ENCODE results near the gene RPH3AL.

RPH3AL gene

DNA sequence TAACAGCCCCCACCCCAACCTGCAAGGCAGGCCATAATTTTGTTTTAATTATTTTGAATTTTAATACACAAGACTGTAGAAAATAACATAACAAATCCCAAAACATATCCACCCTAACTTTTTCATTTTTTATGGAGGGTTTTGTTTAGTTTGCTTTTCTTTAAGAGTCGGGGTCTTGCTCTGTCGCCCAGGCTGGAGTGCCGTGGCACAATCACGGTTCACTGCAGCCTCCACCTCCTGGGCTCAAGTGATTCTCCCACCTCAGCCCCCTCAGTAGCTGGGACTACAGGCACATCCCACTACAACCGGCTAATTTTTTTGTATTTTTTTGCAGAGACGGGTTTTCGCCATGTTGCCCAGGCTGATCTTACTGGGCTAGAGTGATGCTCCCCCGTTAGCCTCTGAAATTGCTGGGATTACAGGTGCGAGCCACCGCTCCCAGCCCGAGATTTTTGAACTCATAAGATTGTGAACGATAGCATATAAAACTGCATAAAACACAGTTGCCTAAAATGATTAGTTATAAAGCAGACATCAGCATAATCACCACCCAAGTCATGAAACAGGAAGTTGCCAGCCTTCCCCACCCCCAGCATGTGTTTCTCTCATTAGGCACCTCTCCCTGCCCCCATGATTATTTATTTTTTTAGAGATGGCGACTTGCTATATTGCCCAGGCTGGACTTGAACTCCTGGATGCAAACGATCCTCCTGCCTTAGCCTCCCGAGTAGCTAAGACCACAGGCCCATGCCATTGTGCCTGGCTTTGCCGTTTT is 157.6 kb downstream of the RPH3AL start:
- peaks cover 4% of the 10 kb centered on the region for H3K27me3 ChIP-seq (ENCODE audit: insufficient read depth, poor library complexity, severe bottlenecking)
- ATAC-seq (ENCODE audit: low read depth), result no peak
- TF ChIP-seq, protein P1, sequence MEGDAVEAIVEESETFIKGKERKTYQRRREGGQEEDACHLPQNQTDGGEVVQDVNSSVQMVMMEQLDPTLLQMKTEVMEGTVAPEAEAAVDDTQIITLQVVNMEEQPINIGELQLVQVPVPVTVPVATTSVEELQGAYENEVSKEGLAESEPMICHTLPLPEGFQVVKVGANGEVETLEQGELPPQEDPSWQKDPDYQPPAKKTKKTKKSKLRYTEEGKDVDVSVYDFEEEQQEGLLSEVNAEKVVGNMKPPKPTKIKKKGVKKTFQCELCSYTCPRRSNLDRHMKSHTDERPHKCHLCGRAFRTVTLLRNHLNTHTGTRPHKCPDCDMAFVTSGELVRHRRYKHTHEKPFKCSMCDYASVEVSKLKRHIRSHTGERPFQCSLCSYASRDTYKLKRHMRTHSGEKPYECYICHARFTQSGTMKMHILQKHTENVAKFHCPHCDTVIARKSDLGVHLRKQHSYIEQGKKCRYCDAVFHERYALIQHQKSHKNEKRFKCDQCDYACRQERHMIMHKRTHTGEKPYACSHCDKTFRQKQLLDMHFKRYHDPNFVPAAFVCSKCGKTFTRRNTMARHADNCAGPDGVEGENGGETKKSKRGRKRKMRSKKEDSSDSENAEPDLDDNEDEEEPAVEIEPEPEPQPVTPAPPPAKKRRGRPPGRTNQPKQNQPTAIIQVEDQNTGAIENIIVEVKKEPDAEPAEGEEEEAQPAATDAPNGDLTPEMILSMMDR (IDR thresholded peaks at IDR 0.05; ENCODE audit: poor library complexity, severe bottlenecking), result no peak

DNA sequence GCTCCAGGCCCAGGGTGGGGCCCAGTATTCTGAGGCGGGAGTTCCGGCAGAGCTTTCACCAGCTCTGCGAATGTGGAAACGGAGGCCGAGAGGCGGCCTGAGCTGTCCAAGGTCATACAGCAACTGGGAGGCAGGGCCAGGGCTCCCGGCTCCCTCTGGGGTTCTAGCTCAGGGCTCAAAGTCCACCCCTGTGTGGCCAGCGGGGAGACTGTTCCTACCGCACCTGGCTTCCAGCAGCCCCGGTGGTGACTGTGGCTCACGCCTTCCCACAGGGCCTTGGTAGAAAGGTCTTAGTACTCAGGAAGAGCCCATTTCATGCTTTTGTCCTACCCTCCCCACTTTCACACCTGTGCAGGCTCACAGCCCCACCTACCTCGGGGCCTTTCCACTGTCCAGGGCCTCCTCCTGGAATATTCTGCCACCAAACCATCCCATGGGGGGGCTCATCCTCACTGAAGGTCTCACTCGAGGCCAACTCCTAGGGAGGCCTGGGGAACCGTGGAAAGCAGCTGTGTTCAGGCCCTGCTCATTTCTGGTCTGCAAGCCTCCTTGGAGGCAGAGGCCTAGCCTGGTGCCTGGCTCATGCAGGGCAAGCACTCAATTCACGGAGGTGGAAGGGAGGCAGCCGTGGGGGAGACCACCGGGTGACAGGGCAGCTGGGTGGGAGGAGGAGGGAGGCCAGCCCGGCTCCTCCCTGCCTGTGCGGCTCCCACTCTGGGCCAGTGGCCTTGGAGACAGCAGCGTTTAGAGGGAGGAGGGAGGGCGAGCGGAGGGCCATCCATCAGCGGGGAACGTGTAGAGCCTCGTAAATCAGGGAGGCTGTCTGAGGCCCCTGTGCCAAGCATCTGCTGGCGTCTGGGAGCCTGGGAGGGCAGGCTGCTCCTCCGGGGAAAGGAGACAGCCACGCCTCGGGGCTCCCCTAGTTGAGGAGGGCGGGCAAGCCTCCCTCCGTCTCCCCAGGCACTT is 158.5 kb downstream of the RPH3AL start:
- Histone ChIP-seq H3K4me3 (ENCODE audit: severe bottlenecking) (no peak overlapping the region), H3K9me3 (ENCODE audit: severe bottlenecking) (no peaks in the 10 kb centered on the region), H3K36me3 (ENCODE audit: low read depth) (no peaks in the 10 kb centered on the region), H3K27me3 (ENCODE audit: insufficient read depth, poor library complexity, severe bottlenecking) (peaks cover 4% of the 10 kb centered on the region), H3K4me1 (ENCODE audit: insufficient read depth, poor library complexity, severe bottlenecking) (no peaks in the 10 kb centered on the region), H3K27ac (ENCODE audit: poor library complexity, severe bottlenecking) (no peak overlapping the region)
- no peak for DNase-seq (ENCODE audit: low spot score)
- TF ChIP-seq, protein P1 (IDR thresholded peaks at IDR 0.05; ENCODE audit: poor library complexity, severe bottlenecking), result no peak
- no peak for ATAC-seq (ENCODE audit: low read depth)

More for the DNA sequence above, 157.6 kb downstream of the RPH3AL start:
- no peaks in the 10 kb centered on the region for H3K36me3 ChIP-seq (ENCODE audit: low read depth)
- no peak overlapping the region for H3K4me3 ChIP-seq (ENCODE audit: severe bottlenecking)
- no peak for DNase-seq (ENCODE audit: low spot score)
- H3K9me3 ChIP-seq (ENCODE audit: severe bottlenecking), result no peaks in the 10 kb centered on the region
- no peaks in the 10 kb centered on the region for H3K4me1 ChIP-seq (ENCODE audit: insufficient read depth, poor library complexity, severe bottlenecking)
- no peak overlapping the region for H3K27ac ChIP-seq (ENCODE audit: poor library complexity, severe bottlenecking)

DNA sequence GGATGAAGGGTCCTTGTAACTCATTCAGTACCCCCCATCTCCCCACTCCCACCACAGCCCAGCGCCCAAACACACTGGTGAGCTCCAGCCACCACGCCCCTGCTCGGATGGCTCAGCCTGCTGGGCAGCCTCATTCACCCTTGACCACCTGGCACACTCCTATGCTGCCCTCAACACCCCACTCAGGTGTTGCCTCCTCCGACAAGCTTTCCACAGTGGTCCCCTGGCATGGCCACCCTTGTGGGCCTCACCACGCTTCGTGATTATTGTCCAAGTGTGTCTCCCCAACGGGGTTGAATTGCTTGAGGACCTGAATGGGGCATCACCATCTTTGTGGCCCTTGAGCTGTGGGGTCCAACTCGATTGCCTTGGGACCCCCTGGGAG is 159.2 kb downstream of the RPH3AL start:
- no peak overlapping the region for H3K27ac ChIP-seq (ENCODE audit: poor library complexity, severe bottlenecking)
- ATAC-seq (ENCODE audit: low read depth) (no peak), DNase-seq (ENCODE audit: low spot score) (no peak)
- no peaks in the 10 kb centered on the region for H3K36me3 ChIP-seq (ENCODE audit: low read depth)
- H3K9me3 ChIP-seq (ENCODE audit: severe bottlenecking), result no peaks in the 10 kb centered on the region
- no peaks in the 10 kb centered on the region for H3K4me1 ChIP-seq (ENCODE audit: insufficient read depth, poor library complexity, severe bottlenecking)
- TF ChIP-seq, protein P1 (IDR thresholded peaks at IDR 0.05; ENCODE audit: poor library complexity, severe bottlenecking), result no peak
- peaks cover 4% of the 10 kb centered on the region for H3K27me3 ChIP-seq (ENCODE audit: insufficient read depth, poor library complexity, severe bottlenecking)
- H3K4me3 ChIP-seq (ENCODE audit: severe bottlenecking), result no peak overlapping the region

DNA sequence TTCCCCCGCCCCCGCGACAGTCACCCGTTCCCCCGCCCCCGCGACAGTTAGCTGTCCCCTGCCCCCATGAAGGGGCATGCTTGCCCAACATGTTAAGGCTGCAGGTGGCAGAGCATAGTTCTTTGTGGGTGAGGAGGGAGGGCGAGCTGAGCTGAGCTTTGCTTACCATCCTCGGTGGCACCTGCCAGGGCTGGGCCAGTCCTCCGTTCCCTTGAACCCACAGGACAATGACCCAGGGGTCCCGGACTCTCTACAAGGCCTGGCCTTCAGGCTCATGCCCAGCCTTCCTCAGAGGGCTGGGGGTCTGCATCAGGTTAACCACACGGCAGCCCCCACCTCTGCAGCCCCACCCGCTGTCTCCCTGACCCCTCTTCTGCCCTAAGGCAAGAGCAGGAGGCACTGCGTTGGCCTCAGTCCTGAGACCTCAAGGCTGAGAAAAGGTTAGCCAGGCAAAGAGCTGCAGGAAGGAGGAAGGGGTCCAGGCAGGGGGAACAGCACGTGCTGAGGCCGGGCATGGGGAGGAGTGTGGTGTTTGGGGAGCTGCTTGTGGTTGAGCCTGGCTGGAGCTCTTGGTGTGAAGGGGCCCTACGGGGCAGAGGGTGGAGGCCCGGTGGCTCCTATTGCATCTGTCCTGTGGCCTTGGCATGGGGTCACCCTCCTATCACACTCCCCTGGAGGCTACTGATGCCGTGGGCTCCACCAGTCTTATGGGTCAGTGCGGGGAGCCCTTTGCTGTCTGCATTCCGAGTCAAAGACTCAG is 159.8 kb downstream of the RPH3AL start:
- no peak for ATAC-seq (ENCODE audit: low read depth)
- Histone ChIP-seq H3K4me1 (ENCODE audit: insufficient read depth, poor library complexity, severe bottlenecking) (no peaks in the 10 kb centered on the region), H3K27ac (ENCODE audit: poor library complexity, severe bottlenecking) (no peak overlapping the region), H3K27me3 (ENCODE audit: insufficient read depth, poor library complexity, severe bottlenecking) (peaks cover 4% of the 10 kb centered on the region), H3K36me3 (ENCODE audit: low read depth) (no peaks in the 10 kb centered on the region), H3K9me3 (ENCODE audit: severe bottlenecking) (no peaks in the 10 kb centered on the region), H3K4me3 (ENCODE audit: severe bottlenecking) (no peak overlapping the region)
- DNase-seq (ENCODE audit: low spot score), result no peak
- TF ChIP-seq, protein P1 (IDR thresholded peaks at IDR 0.05; ENCODE audit: poor library complexity, severe bottlenecking), result no peak
